Liver (tissue), 9 donors: ENCODE measurements around the gene COL9A3. TPM values are rescaled to one million over a fixed set of nuclear protein-coding genes. Genes with fewer than 3 reads are reported as not detected.

ENCODE experiments used
- DNase-seq: peaks from one replicate; pipeline ENCODE4 v3.0.0-alpha.2; 2017; ENCODE audit warnings: low spot score
- H3K27ac ChIP-seq, 2 donors: one replicate each; pipeline ENCODE4 v1.7.0; 2013; ENCODE audit warnings: inconsistent platforms in 2 of 2, low read length in 2 of 2, control low read depth in 1 of 2, low read depth in 1 of 2, mild to moderate bottlenecking in 1 of 2
- H3K27me3 ChIP-seq, 4 donors: one replicate each; pipeline versions ENCODE4 v1.6.1 to v1.7.0; 2013; ENCODE audit warnings: low read length in 3 of 4, inconsistent platforms in 1 of 4, mild to moderate bottlenecking in 1 of 4, moderate library complexity in 1 of 4; ENCODE audit not compliant: control insufficient read depth in 4 of 4, insufficient read depth in 4 of 4
- H3K36me3 ChIP-seq, 4 donors: one replicate each; pipeline versions ENCODE4 v1.6.1 to v1.7.0; 2013; ENCODE audit warnings: low read length in 3 of 4, mild to moderate bottlenecking in 3 of 4, low read depth in 1 of 4, moderate library complexity in 1 of 4; ENCODE audit not compliant: control insufficient read depth in 4 of 4, insufficient read depth in 3 of 4
- H3K4me1 ChIP-seq, 4 donors: one replicate each; pipeline versions ENCODE4 v1.6.1 to v1.7.0; 2013; ENCODE audit warnings: low read length in 3 of 4, mild to moderate bottlenecking in 3 of 4, moderate library complexity in 1 of 4; ENCODE audit not compliant: control insufficient read depth in 4 of 4, insufficient read depth in 4 of 4
- H3K4me3 ChIP-seq, 3 donors: one replicate each; pipeline versions ENCODE4 v1.6.1 to v1.7.0; 2013; ENCODE audit warnings: low read length in 3 of 3, control low read depth in 1 of 3, low read depth in 1 of 3, mild to moderate bottlenecking in 1 of 3
- H3K9ac ChIP-seq, 2 donors: one replicate each; pipeline ENCODE4 v1.7.0; 2013; ENCODE audit warnings: low read length in 2 of 2, mild to moderate bottlenecking in 2 of 2, moderate library complexity in 2 of 2, control low read depth in 1 of 2, low read depth in 1 of 2
- H3K9me3 ChIP-seq, 4 donors: one replicate each; pipeline versions ENCODE4 v1.6.1 to v1.7.0; 2013; ENCODE audit warnings: low read length in 3 of 4; ENCODE audit not compliant: control insufficient read depth in 4 of 4
- EGR1 ChIP-seq, 2 donors: IDR thresholded peaks; 2 replicates each; pipeline ENCODE4 v1.6.1; 2016 to 2018; ENCODE audit warnings: antibody characterized with exemption in 2 of 2, low read depth in 2 of 2
- FOXA2 ChIP-seq: IDR thresholded peaks from 2 replicates; pipeline ENCODE4 v1.6.1; 2016; ENCODE audit warnings: antibody characterized with exemption
- GABPA ChIP-seq, 2 donors: IDR thresholded peaks in 1 of 2; conservative IDR thresholded peaks in 1 of 2; 2 replicates each; pipeline ENCODE4 v1.6.1; 2016; ENCODE audit warnings: antibody characterized with exemption in 2 of 2, mild to moderate bottlenecking in 1 of 2, moderate library complexity in 1 of 2
- HNF4A ChIP-seq, 2 donors: conservative IDR thresholded peaks; 2 replicates each; pipeline ENCODE4 v1.6.1; 2016; ENCODE audit warnings: antibody characterized with exemption in 2 of 2, mild to moderate bottlenecking in 2 of 2
- HNF4G ChIP-seq: IDR thresholded peaks from 2 replicates; pipeline ENCODE4 v1.6.1; 2016; ENCODE audit warnings: antibody characterized with exemption
- JUND ChIP-seq, 2 donors: IDR thresholded peaks; 2 replicates each; pipeline ENCODE4 v1.6.1; 2016; ENCODE audit warnings: antibody characterized with exemption in 2 of 2
- MAX ChIP-seq: IDR thresholded peaks from 2 replicates; pipeline ENCODE4 v1.6.1; 2016; ENCODE audit warnings: antibody characterized with exemption
- NR2F2 ChIP-seq: IDR thresholded peaks from 2 replicates; pipeline ENCODE4 v1.6.1; 2016; ENCODE audit warnings: antibody characterized with exemption
- RAD21 ChIP-seq, 2 donors: IDR thresholded peaks; 2 replicates each; pipeline ENCODE4 v1.6.1; 2016; ENCODE audit warnings: antibody characterized with exemption in 2 of 2, mild to moderate bottlenecking in 2 of 2
- REST ChIP-seq: IDR thresholded peaks from 2 replicates; pipeline ENCODE4 v1.6.1; 2016; ENCODE audit warnings: antibody characterized with exemption, mild to moderate bottlenecking
- RXRA ChIP-seq, 2 donors: IDR thresholded peaks; 2 replicates each; pipeline ENCODE4 v1.6.1; 2017 to 2018; ENCODE audit warnings: antibody characterized with exemption in 2 of 2, mild to moderate bottlenecking in 1 of 2
- SP1 ChIP-seq: IDR thresholded peaks from 2 replicates; pipeline ENCODE4 v1.6.1; 2018; ENCODE audit warnings: antibody characterized with exemption, mild to moderate bottlenecking
- TAF1 ChIP-seq: conservative IDR thresholded peaks from 2 replicates; pipeline ENCODE4 v1.6.1; 2016; ENCODE audit warnings: antibody characterized with exemption, mild to moderate bottlenecking
- ZBTB33 ChIP-seq: IDR thresholded peaks from 2 replicates; pipeline ENCODE4 v1.6.1; 2016; ENCODE audit warnings: antibody characterized with exemption
- WGBS: extraction: QIAGEN DNeasy Blood & Tissue Kit; methylation state at CpG from one replicate; pipeline ENCODE4 v1.1.7; 2013; 5-methylcytosine and 5-hydroxymethylcytosine counted together
- polyA plus RNA-seq, 2 donors: library from polyadenylated mRNA; stranded (reverse) in 1 of 2; unstranded in 1 of 2; fragments of 200-250 nt in 1 of 2; fragments of >200 nt in 1 of 2; fragmentation: Nextera tagmentation in 1 of 2; extraction: Ambion mirVana in 1 of 2; gene quantifications; one replicate each; pipeline versions ENCODE4 v1.2.1 to v1.2.3, GENCODE V29; 2013 to 2015
- total RNA-seq, 2 donors: library from RNA; depleted of rRNA; stranded (reverse); fragments of >200 nt; gene quantifications; one replicate each; pipeline ENCODE4 v1.2.3, GENCODE V29; 2014
- TF ChIP-seq, protein P1 (sequence below): fragments of 150-350 bp; IDR thresholded peaks from 2 replicates; pipeline ENCODE4 v1.5.1; 2017; ENCODE audit warnings: improper control_type of control experiment, low read depth, low read length; ENCODE audit not compliant: missing input control
- TF ChIP-seq, protein P2 (sequence below): IDR thresholded peaks from 2 replicates; pipeline ENCODE4 v1.6.1; 2016; ENCODE audit warnings: antibody characterized with exemption
- donor health status: healthy.
- donor health status: healthy.
- donor health status: healthy.
- donor health status: healthy.
- donor health status: healthy.

COL9A3 gene
- total and polyA plus RNA-seq, 4 donors = 0.92 to 2.0 (median 1.1) TPM

- no peak overlapping the region for H3K9ac ChIP-seq
- peaks cover 0 to 7% (median 4%) of the 10 kb centered on the region in 4 donors for H3K36me3 ChIP-seq
- DNase-seq = peak; percentile 49
- TF ChIP-seq RXRA (IDR thresholded peaks at IDR 0.05) = no peak
- no peak for TF ChIP-seq EGR1 (IDR thresholded peaks at IDR 0.05; ENCODE audit: low read depth in 2 of 2)
- no peak for TF ChIP-seq REST
- TF ChIP-seq FOXA2 = no peak
- no peak for TF ChIP-seq HNF4G
- no peak for TF ChIP-seq SP1
- no peak for TF ChIP-seq RAD21 (IDR thresholded peaks at IDR 0.05)
- TF ChIP-seq HNF4A (conservative IDR thresholded peaks at IDR 0.05) = no peak
- no peak for TF ChIP-seq NR2F2
- peaks cover 7 to 14% (median 12%) of the 10 kb centered on the region in 4 donors for H3K4me1 ChIP-seq
- H3K9me3 ChIP-seq = no peaks in the 10 kb centered on the region
- H3K27ac ChIP-seq = no peak overlapping the region
- WGBS = 5% methylated on average over 129 of the region's 129 CpGs
- no peaks in the 10 kb centered on the region for H3K27me3 ChIP-seq
- peak overlapping the region in 2 of 3 donors; percentile 31 to 90 for H3K4me3 ChIP-seq
Observed at GRCh38 chr20:62860924-62861691, 44.3 kb downstream of the COL9A3 start.

DNA sequence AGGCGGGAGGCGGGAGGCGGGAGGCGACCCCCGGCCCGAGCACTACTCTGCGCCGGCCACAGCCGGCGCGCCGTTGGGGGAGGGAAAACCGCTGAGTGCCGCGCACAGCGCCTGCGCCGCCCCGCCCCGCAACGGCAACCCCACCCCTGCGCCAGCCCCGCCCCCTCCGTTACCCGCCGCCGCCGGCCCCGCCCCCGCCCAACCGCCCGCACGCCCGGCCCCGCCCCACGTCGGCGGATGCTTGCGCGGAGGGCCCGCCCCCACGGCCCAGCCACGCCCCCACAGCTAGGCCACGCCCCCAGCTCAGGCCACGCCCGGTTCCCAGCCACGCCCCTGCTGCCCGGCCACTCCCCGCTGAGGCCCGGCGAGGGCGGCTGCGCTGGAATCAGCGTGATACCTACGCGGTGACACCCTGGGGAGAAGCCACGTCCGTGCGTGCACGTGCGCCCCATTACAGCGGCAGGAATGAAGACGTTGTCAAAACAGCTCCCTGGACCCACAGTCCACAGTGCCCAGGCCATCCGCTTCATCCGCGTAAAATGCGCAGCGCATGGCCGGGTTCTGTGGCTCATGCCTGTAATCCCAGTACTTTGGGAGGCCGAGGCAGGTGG lies 45.0 kb downstream of the COL9A3 start, which contains the start of gene TCFL5:
TCFL5 (minus strand) TSS at position 97 of the 611 bp plus-strand sequence. CDS start 152 bp downstream, outside the sequence.
- TF ChIP-seq, protein P1, sequence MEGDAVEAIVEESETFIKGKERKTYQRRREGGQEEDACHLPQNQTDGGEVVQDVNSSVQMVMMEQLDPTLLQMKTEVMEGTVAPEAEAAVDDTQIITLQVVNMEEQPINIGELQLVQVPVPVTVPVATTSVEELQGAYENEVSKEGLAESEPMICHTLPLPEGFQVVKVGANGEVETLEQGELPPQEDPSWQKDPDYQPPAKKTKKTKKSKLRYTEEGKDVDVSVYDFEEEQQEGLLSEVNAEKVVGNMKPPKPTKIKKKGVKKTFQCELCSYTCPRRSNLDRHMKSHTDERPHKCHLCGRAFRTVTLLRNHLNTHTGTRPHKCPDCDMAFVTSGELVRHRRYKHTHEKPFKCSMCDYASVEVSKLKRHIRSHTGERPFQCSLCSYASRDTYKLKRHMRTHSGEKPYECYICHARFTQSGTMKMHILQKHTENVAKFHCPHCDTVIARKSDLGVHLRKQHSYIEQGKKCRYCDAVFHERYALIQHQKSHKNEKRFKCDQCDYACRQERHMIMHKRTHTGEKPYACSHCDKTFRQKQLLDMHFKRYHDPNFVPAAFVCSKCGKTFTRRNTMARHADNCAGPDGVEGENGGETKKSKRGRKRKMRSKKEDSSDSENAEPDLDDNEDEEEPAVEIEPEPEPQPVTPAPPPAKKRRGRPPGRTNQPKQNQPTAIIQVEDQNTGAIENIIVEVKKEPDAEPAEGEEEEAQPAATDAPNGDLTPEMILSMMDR = no peak
- TF ChIP-seq TAF1 (no peak), RXRA (IDR thresholded peaks at IDR 0.05) (no peak), HNF4A (conservative IDR thresholded peaks at IDR 0.05) (peak in 1 of 2 donors; percentile 20), JUND (IDR thresholded peaks at IDR 0.05) (no peak), ZBTB33 (no peak), MAX (peak; percentile 76), GABPA (IDR thresholded peaks at IDR 0.05 in 1 of 2, conservative IDR thresholded peaks at IDR 0.05 in 1 of 2) (no peak), SP1 (peak; percentile 49)
- TF ChIP-seq, protein P2, sequence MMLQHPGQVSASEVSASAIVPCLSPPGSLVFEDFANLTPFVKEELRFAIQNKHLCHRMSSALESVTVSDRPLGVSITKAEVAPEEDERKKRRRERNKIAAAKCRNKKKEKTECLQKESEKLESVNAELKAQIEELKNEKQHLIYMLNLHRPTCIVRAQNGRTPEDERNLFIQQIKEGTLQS = no peak
- 9% methylated on average over 70 of the region's 70 CpGs for WGBS
- Histone ChIP-seq H3K36me3 (peaks cover 0 to 5% (median 3%) of the 10 kb centered on the region in 4 donors), H3K27ac (no peak within 1 kb of the TSS), H3K27me3 (no peaks in the 10 kb centered on the region), H3K9me3 (no peaks in the 10 kb centered on the region), H3K9ac (no peak within 1 kb of the TSS), H3K4me3 (peak within 1 kb of the TSS; percentile 11 to 90 (median 31)), H3K4me1 (peaks cover 7 to 14% (median 12%) of the 10 kb centered on the region in 4 donors)
- DNase-seq = peak; percentile 98
